Astrocyte of the spinal cord (primary cell): Measurements from ENCODE around the gene TSC1.

Experiments used
- DNase-seq: peaks from one replicate; pipeline ENCODE4 v3.0.0; 2011; ENCODE audit warnings: low read depth, low spot score
- H3K4me3 ChIP-seq: 2 replicates; pipeline ENCODE4 v1.5.1; 2011; ENCODE audit warnings: low read depth, mild to moderate bottlenecking, low read length, moderate library complexity
- CTCF ChIP-seq: IDR thresholded peaks from 2 replicates; pipeline ENCODE4 v1.5.1; 2012; ENCODE audit warnings: low read depth, mild to moderate bottlenecking, low read length, inconsistent platforms
- in situ Hi-C: cut with HindIII; loops from 2 replicates; pipeline ENCODE4 v1.10.0; 2017; ENCODE audit warnings: low sequenced_read_pairs

TSC1 gene

GRCh38 chr9:132905726-132906125 lies 38.7 kb downstream of the TSC1 start:
- DNase-seq = no peak
- no peak for TF ChIP-seq CTCF
- in situ Hi-C loops = no loop called here
- H3K4me3 ChIP-seq = no peak overlapping the region

- no peak for TF ChIP-seq CTCF
- in situ Hi-C loops = no loop called here
- H3K4me3 ChIP-seq = no peak overlapping the region
- DNase-seq = peak; percentile 6
These were observed 40.6 kb downstream of the TSC1 start for GRCh38 chr9:132903574-132904492.

- H3K4me3 ChIP-seq = no peak overlapping the region
- DNase-seq = peak; percentile 81
- in situ Hi-C loops = no loop called here
- peak; percentile 92 for TF ChIP-seq CTCF
These were observed 42.3 kb downstream of the TSC1 start for GRCh38 chr9:132901858-132902831.

- no peak for DNase-seq
- in situ Hi-C loops = no loop called here
- H3K4me3 ChIP-seq = no peak overlapping the region
- no peak for TF ChIP-seq CTCF
These were observed 46.4 kb downstream of the TSC1 start for GRCh38 chr9:132898051-132898450.

- in situ Hi-C loops = no loop called here
- no peak for DNase-seq
These were observed 47.5 kb downstream of the TSC1 start for GRCh38 chr9:132896906-132897305.

More at GRCh38 chr9:132896906-132897305, 47.5 kb downstream of the TSC1 start:
- TF ChIP-seq CTCF = no peak
- H3K4me3 ChIP-seq = no peak overlapping the region
